B cell (primary cell): ENCODE data around the gene ST6GALNAC1.

Source experiments
- EZH2 ChIP-seq: IDR thresholded peaks from 2 replicates; pipeline ENCODE4 v1.6.1; 2012; ENCODE audit warnings: borderline replicate concordance, low read depth, mild to moderate bottlenecking, moderate library complexity, low read length; ENCODE audit not compliant: insufficient read depth, poor library complexity, severe bottlenecking
- TF ChIP-seq, protein P1 (sequence below): fragments of 200-600 bp; IDR thresholded peaks from one replicate; pipeline ENCODE4 v1.8.0; 2022; ENCODE audit warnings: antibody characterized with exemption, mild to moderate bottlenecking

GRCh38 chr17:76674600-76674999 is 31.0 kb upstream of the ST6GALNAC1 start:
- TF ChIP-seq EZH2, result no peak
- TF ChIP-seq, protein P1, sequence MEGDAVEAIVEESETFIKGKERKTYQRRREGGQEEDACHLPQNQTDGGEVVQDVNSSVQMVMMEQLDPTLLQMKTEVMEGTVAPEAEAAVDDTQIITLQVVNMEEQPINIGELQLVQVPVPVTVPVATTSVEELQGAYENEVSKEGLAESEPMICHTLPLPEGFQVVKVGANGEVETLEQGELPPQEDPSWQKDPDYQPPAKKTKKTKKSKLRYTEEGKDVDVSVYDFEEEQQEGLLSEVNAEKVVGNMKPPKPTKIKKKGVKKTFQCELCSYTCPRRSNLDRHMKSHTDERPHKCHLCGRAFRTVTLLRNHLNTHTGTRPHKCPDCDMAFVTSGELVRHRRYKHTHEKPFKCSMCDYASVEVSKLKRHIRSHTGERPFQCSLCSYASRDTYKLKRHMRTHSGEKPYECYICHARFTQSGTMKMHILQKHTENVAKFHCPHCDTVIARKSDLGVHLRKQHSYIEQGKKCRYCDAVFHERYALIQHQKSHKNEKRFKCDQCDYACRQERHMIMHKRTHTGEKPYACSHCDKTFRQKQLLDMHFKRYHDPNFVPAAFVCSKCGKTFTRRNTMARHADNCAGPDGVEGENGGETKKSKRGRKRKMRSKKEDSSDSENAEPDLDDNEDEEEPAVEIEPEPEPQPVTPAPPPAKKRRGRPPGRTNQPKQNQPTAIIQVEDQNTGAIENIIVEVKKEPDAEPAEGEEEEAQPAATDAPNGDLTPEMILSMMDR, result no peak
